Measurements from ENCODE around the gene ZC3H4. TPM values are rescaled to one million over a fixed set of nuclear protein-coding genes. Genes with fewer than 3 reads are reported as not detected.
A peak's percentile ranks its signal among the peaks of the same experiment; 100 is the strongest.

The ZC3H4 gene
- total and polyA plus RNA-seq, 2 of the 8 experiments (the other 6 are each of a cell fraction or from before 2014, with no cell fraction given): 6.6 to 92.0 TPM

DNA sequence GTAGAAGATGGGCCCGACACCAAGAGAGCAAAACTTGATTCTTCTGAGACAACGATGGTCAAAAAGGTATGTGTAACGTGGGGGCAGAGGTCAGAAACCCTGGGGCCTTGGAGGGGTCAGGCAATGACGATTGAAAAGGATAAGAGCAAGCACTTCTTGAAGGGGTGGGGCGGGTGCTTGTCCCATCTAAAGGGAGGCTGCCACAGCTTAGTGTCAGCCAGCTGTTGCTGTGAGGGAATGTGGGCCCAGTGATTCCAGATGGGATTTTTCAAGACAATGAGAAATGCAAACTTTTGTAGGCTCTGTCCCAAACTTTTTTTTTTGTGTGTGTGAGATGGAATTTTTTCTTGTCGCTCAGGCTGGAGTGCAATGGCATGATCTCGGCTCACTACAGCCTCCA is 41.6 kb upstream of the ZC3H4 start:
- Histone ChIP-seq H4K8ac (ENCODE audit: extremely low read depth, insufficient read depth, low read length) (no peak overlapping the region), H2BK15ac (ENCODE audit: low read length) (no peak overlapping the region), H2BK5ac (ENCODE audit: low read depth, low read length) (0 out of 2 replicates have a peak overlapping the region, but pooled peaks have one; percentile 46), H4K20me1 (replicated peaks in 1 of 2; ENCODE audit: control insufficient read depth in 1 of 2, insufficient read depth in 2 of 2, low read length in 2 of 2) (peaks cover 4 to 5% of the 10 kb centered on the region in 2 experiments), H3K4ac (replicated peaks; ENCODE audit: insufficient read length, low read depth, low read length) (no peak overlapping the region), H3K36me3 (ENCODE audit: control insufficient read depth in 2 of 4, insufficient read depth in 4 of 4, low read length in 3 of 4) (peaks cover 26 to 89% (median 60%) of the 10 kb centered on the region in 4 experiments), H3K4me3 (ENCODE audit: extremely low read depth in 1 of 4, insufficient read depth in 2 of 4, low read depth in 3 of 4, low read length in 4 of 4) (no peak overlapping the region), H3K9ac (replicated peaks in 1 of 4; ENCODE audit: extremely low read depth in 1 of 4, low read depth in 3 of 4, low read length in 3 of 4) (no peak overlapping the region), H3K79me1 (ENCODE audit: low read depth, low read length) (no peaks in the 10 kb centered on the region; the same call in none of the 2 replicates), H3K23ac (ENCODE audit: insufficient read length) (no peak overlapping the region), H2BK120ac (replicated peaks; ENCODE audit: low read depth, low read length) (no peak overlapping the region), H4K5ac (ENCODE audit: insufficient read length, low read depth, low read length) (no peak overlapping the region), H3K56ac (replicated peaks; ENCODE audit: insufficient read length, low read depth, low read length) (no peak overlapping the region), H3K4me2 (ENCODE audit: insufficient read depth in 1 of 2, low read depth in 2 of 2, low read length in 2 of 2) (no peak overlapping the region), H2BK20ac (ENCODE audit: low read length) (no peak overlapping the region), H2BK12ac (ENCODE audit: low read depth, low read length) (no peak overlapping the region), H3K79me2 (ENCODE audit: control insufficient read depth in 1 of 2, insufficient read depth in 2 of 2, low read length in 2 of 2) (peaks cover 6 to 47% of the 10 kb centered on the region in 2 experiments; a peak in 3 of 4 replicates), H2AK5ac (ENCODE audit: low read depth, low read length) (no peak overlapping the region), H4K91ac (replicated peaks; ENCODE audit: insufficient read length, low read length) (no peak overlapping the region), H3K23me2 (ENCODE audit: low read depth, low read length) (no peaks in the 10 kb centered on the region; the same call in 1 of the 2 replicates), H3K18ac (ENCODE audit: extremely low read depth, low read length) (no peak overlapping the region), H3K14ac (ENCODE audit: insufficient read length) (no peak overlapping the region), H3K27me3 (replicated peaks in 1 of 4; ENCODE audit: control insufficient read depth in 3 of 4, extremely low read depth in 1 of 4, insufficient read depth in 3 of 4, low read length in 3 of 4) (no peaks in the 10 kb centered on the region), H2AFZ (ENCODE audit: low read length) (no peak overlapping the region), H3K27ac (ENCODE audit: low read depth, low read length) (no peak overlapping the region), H3K9me3 (ENCODE audit: insufficient read depth in 2 of 2, low read depth in 1 of 2, low read length in 1 of 2) (no peaks in the 10 kb centered on the region), H3K4me1 (replicated peaks in 1 of 4; ENCODE audit: control insufficient read depth in 3 of 4, insufficient read depth in 4 of 4, low read length in 3 of 4) (peaks cover 13 to 22% (median 21%) of the 10 kb centered on the region in 4 experiments)
- TF ChIP-seq TAF1 (IDR thresholded peaks at IDR 0.05; ENCODE audit: low read depth, low read length) (no peak), SRF (IDR thresholded peaks at IDR 0.05; ENCODE audit: low read depth, low read length) (no peak), SIRT6 (IDR thresholded peaks at IDR 0.05; ENCODE audit: low read length) (no peak), CTCF (IDR thresholded peaks at IDR 0.05; ENCODE audit: control extremely low read depth in 1 of 3, insufficient read depth in 1 of 3, low read depth in 1 of 3, low read length in 3 of 3) (no peak), EZH2 (IDR thresholded peaks at IDR 0.05; ENCODE audit: low read depth, low read length, severe bottlenecking) (no peak), HDAC6 (IDR thresholded peaks at IDR 0.05; ENCODE audit: low read depth, low read length) (no peak), MAFK (IDR thresholded peaks at IDR 0.05; ENCODE audit: low read depth, low read length) (no peak), RAD21 (IDR thresholded peaks at IDR 0.05 in 1 of 2, conservative IDR thresholded peaks at IDR 0.05 in 1 of 2; ENCODE audit: low read depth in 2 of 2, low read length in 2 of 2) (no peak), YY1 (IDR thresholded peaks at IDR 0.05; ENCODE audit: low read depth, low read length) (no peak)
- ChIA-PET POLR2A (ENCODE audit: partially characterized antibody) (interaction anchor here (0.6 to 4.5 kb wide), 5 partner anchors 9 to 23 kb away, joined by 3 to 38 read pairs (median 4); no protein-coding TSS in a partner anchor), CTCF (ENCODE audit: partially characterized antibody) (interaction anchor here (0.6 to 2.1 kb wide), 6 partner anchors 27 to 154 kb away, joined by 3 to 9 read pairs (median 4); no protein-coding TSS in a partner anchor)
- no peak for DNase-seq (ENCODE audit: low read depth in 1 of 2, low spot score in 2 of 2)
- FAIRE-seq: no peak
- WGBS, 2 experiments (ENCODE audit: extremely low coverage in 1 of 2, insufficient coverage in 1 of 2, insufficient read length in 1 of 2, insufficient replicate concordance in 2 of 2, low coverage in 1 of 2, low lambda C conversion rate in 2 of 2, missing lambda C conversion rate in 1 of 2): 90% methylated on average over 7 of the region's 7 CpGs; no CpG with 5 or more reads in 1 of the 2 experiments
